ENCODE data around the gene SLC44A2. TPM values are rescaled to one million over a fixed set of nuclear protein-coding genes. Genes with fewer than 3 reads are reported as not detected.

Gene SLC44A2
- total RNA-seq, 1 donor from 2014 or later = 49.0 TPM

GRCh38 chr19:10683064-10683426 lies 57.7 kb downstream of the SLC44A2 start:
- DNase-seq = no peak

- DNase-seq = no peak
Measured at GRCh38 chr19:10683582-10683981, 58.2 kb downstream of the SLC44A2 start.

GRCh38 chr19:10685210-10685609 lies 59.9 kb downstream of the SLC44A2 start:
- no peak for DNase-seq

GRCh38 chr19:10686193-10686592 lies 60.8 kb downstream of the SLC44A2 start:
- no peak for DNase-seq

GRCh38 chr19:10686661-10687517 lies 61.5 kb downstream of the SLC44A2 start:
- DNase-seq = no peak

GRCh38 chr19:10687518-10688288 lies 62.4 kb downstream of the SLC44A2 start:
- no peak for DNase-seq

GRCh38 chr19:10688545-10689280 lies 63.4 kb downstream of the SLC44A2 start:
- no peak for DNase-seq

- DNase-seq = no peak
Measured at GRCh38 chr19:10690341-10690781, 65.0 kb downstream of the SLC44A2 start.

- no peak for DNase-seq
Measured at GRCh38 chr19:10691178-10691881, 66.0 kb downstream of the SLC44A2 start.

GRCh38 chr19:10691883-10692282 lies 66.5 kb downstream of the SLC44A2 start:
- no peak for DNase-seq

GRCh38 chr19:10692673-10693264 lies 67.4 kb downstream of the SLC44A2 start:
- no peak for DNase-seq

Other genes starting within 250 kb of the SLC44A2 start
- gene TYK2, start 245.0 kb upstream of the SLC44A2 start, total RNA-seq = 63.6 TPM
- 80.6 TPM for gene CDC37, start 222.0 kb upstream of the SLC44A2 start, total RNA-seq
- gene PDE4A, start 205.0 kb upstream of the SLC44A2 start, total RNA-seq = 2.4 TPM
- gene KEAP1, start 122.2 kb upstream of the SLC44A2 start, total RNA-seq = 32.8 TPM
- gene S1PR5, start 108.1 kb upstream of the SLC44A2 start, total RNA-seq = 6.6 TPM
- gene ATG4D, start 81.6 kb upstream of the SLC44A2 start, total RNA-seq = 11.1 TPM
- gene KRI1, start 59.5 kb upstream of the SLC44A2 start, total RNA-seq = 12.0 TPM
- gene CDKN2D, start 56.6 kb upstream of the SLC44A2 start, total RNA-seq = 17.2 TPM
- 18.0 TPM for gene AP1M2, start 38.2 kb upstream of the SLC44A2 start, total RNA-seq
- gene ILF3, start 28.8 kb downstream of the SLC44A2 start, total RNA-seq = 98.6 TPM
- gene QTRT1, start 75.9 kb downstream of the SLC44A2 start, total RNA-seq = 24.0 TPM
- gene DNM2, start 92.5 kb downstream of the SLC44A2 start, total RNA-seq = 71.1 TPM
- 17.8 TPM for gene TMED1, start 210.7 kb downstream of the SLC44A2 start, total RNA-seq
- 3.6 TPM for gene C19orf38, start 222.9 kb downstream of the SLC44A2 start, total RNA-seq
- gene CARM1, start 246.0 kb downstream of the SLC44A2 start, total RNA-seq = 19.2 TPM

All from skin of body (tissue), 2 donors.